HG03442 (cell line): ENCODE measurements around the gene GAP43.
"Not testable (repeated sequence)": the region's sequence is repeated elsewhere in the genome, so short reads cannot be mapped to it uniquely, and the experiment has no call there.

Experiments used
- ATAC-seq: cut with Tn5 transposase; IDR thresholded peaks from one replicate; pipeline ENCODE4 v1.9.1; 2021; ENCODE audit warnings: mild to moderate bottlenecking, moderate library complexity; ENCODE audit not compliant: unreplicated experiment

Gene GAP43

DNA sequence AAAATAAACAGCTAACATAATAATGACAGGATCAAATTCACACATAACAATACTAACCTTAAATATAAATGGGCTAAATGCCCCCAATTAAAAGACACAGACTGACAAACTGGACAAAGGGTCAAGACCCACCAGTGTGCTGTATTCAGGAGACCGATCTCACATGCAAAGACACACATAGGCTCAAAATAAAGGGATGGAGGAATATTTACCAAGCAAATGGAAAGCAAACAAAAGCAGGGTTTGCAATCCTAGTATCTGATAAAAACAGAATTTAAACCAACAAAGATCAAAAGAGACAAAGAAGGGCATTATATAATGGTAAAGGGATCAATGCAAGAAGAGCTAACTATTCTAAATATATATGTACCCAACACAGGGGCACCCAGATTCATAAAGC, 129.7 kb downstream of the GAP43 start:
- ATAC-seq: not testable (repeated sequence)

DNA sequence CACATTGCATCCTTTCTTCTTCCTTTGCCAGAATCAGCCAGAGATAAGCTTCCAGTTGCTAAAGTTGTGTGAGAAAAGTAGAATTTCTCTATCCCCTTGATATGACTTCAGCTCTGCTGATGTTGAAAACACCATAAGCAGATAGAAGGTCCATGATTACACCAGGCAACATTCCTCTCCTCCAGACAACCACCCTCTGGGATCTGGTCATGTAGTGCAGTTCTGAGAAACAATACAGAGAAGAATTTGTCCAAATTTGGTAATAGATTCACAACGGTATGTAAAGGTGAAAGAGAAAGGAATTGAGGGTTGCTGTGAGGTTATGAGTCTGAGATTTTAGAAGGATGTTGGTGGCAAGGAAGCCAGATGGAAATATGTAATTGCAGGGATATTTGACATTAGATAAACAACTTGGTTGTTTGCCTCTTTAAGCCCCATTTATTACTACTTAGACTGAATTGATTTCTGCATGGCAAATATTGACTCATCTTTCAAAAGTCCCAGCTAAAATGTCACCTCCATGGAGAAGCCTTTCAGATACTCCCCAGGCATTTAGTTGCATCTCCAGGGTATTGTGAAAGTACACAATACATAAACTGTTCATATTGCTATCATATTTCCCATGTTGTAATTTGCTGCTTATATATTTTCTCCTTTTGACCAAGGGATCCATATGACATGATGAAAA, 134.9 kb downstream of the GAP43 start:
- ATAC-seq: no peak

DNA sequence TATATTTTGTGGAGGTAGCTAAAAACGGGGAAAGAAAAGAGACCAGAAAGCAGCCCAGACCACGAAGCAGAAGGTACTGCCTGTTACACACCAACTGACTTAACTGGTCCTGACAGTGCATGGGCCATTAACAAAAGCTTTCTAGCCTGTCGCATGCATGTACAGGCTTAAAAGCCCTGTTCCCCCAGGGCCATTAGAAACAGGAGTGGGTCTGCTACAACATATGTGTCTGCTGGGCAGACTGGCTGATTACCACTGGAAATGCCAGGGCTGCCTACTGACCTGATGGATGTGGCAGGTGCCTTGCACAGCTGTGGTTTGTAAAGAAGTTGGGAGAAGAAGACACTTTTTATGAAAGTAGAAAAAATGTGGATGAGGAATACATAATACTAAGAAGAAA, 137.4 kb downstream of the GAP43 start:
- no peak for ATAC-seq

DNA sequence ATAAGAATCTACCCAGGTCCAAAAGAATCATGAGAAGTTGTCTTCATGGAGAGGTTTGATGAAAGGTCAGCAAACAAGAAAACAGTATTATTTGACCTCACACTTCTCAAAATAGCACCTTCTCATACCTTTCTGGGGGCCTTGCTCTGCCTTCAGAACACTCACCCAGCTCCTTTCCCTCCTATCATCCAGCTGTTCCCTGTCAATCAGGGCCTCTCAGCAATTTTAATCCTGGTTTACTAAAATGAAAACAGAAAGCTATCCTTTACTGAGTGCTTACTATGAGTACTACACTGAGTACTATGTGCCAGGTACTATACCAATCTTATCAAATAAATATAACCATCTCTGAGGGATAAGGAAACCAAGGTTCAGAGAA, 138.6 kb downstream of the GAP43 start:
- no peak for ATAC-seq

DNA sequence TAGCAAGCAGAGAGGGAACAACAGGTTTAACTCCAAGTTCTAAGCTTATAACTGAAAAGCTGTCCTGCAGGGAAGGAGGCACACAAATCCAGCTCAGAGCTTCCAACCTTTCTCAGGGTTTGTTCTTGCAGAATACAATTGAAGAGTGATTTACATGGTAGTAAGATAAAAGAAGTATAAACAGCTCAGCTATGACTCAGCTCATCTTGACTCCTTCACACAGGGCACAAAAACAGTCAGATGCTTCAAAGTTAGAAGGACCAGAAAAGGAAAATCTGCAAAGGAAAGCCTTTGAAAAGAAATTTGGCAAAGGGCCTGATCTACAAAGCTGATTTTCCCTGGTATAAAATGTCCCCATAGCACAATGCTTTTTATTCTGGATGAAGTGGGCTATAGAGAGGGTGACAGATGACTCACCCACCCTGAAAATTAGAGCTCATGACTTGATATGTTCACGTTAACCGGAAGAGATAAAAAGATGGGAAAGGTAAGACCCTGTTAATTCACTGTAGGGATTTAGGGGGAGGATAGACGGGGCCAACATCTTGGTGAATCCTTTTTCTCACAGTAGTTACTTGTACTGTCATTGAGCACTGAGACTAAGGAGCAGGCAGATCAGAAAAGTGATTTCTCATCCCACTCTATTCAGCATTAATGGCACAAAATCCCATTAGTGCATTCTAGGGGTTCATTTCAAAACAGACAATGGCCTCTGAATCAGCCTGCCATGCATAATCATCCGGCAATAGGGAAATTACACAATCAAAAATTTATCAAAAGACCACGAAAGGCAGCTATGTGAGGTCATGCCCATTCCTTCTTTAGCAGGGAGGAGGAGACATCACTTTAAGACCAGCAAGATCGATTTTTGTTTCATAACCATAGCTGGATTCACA, 143.5 kb downstream of the GAP43 start:
- no peak for ATAC-seq

DNA sequence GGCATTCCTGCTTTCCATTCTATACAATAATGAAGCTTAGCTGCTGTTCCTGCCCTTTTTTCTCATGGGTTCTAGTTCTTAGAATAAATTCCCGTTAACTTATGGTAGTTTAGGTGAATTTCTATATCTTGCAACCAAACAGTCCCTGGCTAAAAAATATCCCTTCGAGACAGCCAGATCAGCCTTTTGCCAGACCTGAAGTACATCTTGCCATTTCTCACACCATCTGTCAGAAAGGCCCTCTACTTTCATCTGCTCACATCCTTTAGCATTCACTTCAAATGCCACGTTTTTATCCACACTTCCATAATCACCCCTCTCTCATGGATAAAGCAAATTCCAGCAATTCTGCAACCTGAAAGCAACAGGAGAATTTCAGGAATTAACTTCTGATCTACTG, 145.4 kb downstream of the GAP43 start:
- no peak for ATAC-seq
